Calu3 (cell line): ENCODE results near the gene MYOM1. TPM values are rescaled to one million over a fixed set of nuclear protein-coding genes. Genes with fewer than 3 reads are reported as not detected.

Source experiments
- BruUV-seq: library from RNA; stranded (reverse); fragments of 400-500 nt; replicated peaks from 2 replicates; lab custom pipeline; 2021; lab: Mats Ljungman, UMichigan
- CTCF ChIA-PET: fragments of 300-600 bp; sonication (Branson Sonifier 250); formaldehyde crosslinking; loops from one replicate; lab custom pipeline; 2022; ENCODE audit warnings: antibody characterized with exemption; lab: Charles Lee
- DNase-seq: peaks from one replicate; pipeline ENCODE4 v3.0.0; 2022
- H3K27ac Mint-ChIP-seq: one replicate; pipeline ENCODE4 v1.8.0; 2022; ENCODE audit warnings: mixed read lengths; ENCODE audit not compliant: unreplicated experiment
- H3K27me3 Mint-ChIP-seq: one replicate; pipeline ENCODE4 v1.8.0; 2022; ENCODE audit warnings: mixed read lengths; ENCODE audit not compliant: unreplicated experiment
- H3K36me3 Mint-ChIP-seq: one replicate; pipeline ENCODE4 v1.8.0; 2022; ENCODE audit warnings: mild to moderate bottlenecking, moderate library complexity, mixed read lengths; ENCODE audit not compliant: insufficient read depth, unreplicated experiment
- H3K4me1 Mint-ChIP-seq: one replicate; pipeline ENCODE4 v1.8.0; 2022; ENCODE audit warnings: mild to moderate bottlenecking, low read depth, mixed read lengths; ENCODE audit not compliant: unreplicated experiment
- H3K4me3 Mint-ChIP-seq: one replicate; pipeline ENCODE4 v1.8.0; 2022; ENCODE audit warnings: mild to moderate bottlenecking, low read depth, moderate library complexity, mixed read lengths; ENCODE audit not compliant: unreplicated experiment
- H3K9me3 Mint-ChIP-seq: one replicate; pipeline ENCODE4 v1.8.0; 2022; ENCODE audit warnings: low read depth, mixed read lengths; ENCODE audit not compliant: unreplicated experiment
- CTCF ChIP-seq: fragments of 200-600 bp; IDR thresholded peaks from one replicate; pipeline ENCODE4 v1.8.0; 2022; ENCODE audit warnings: antibody characterized with exemption; ENCODE audit not compliant: unreplicated experiment
- intact Hi-C: fragments of 100-400 bp; cut with micrococcal nuclease; formaldehyde crosslinking; loops from one replicate; pipeline ENCODE4 v1.10.0; 2022; ENCODE audit not compliant: unreplicated experiment
- total RNA-seq: library from RNA; stranded (reverse); gene quantifications from 2 replicates; pipeline ENCODE4 v1.2.3, GENCODE V29; 2022

MYOM1 gene
- total RNA-seq, 1 experiment from 2014 or later = 16.5 TPM

- intact Hi-C loops = no loop called here
- H3K27me3 Mint-ChIP-seq = no peaks in the 10 kb centered on the region
- no peaks in the 10 kb centered on the region for H3K9me3 Mint-ChIP-seq
- peak within 1 kb of the TSS; percentile 96 for H3K27ac Mint-ChIP-seq
- H3K4me1 Mint-ChIP-seq = peaks cover 60% of the 10 kb centered on the region
- H3K36me3 Mint-ChIP-seq = peaks cover 85% of the 10 kb centered on the region
- DNase-seq = peak; percentile 89
- H3K4me3 Mint-ChIP-seq = peak within 1 kb of the TSS; percentile 81
- CTCF ChIA-PET = no interaction called here
- no peak for TF ChIP-seq CTCF
- BruUV-seq = TSS peak; percentile 91
Measured at GRCh38 chr18:3261373-3262233, 41.8 kb upstream of the MYOM1 start, which contains the start of gene MYL12B. Gene MYL12B (plus strand): TSS chr18:3262133. CDS start chr18:3272899, 10,766 bp downstream.

- BruUV-seq = no TSS peak
- Mint-ChIP-seq H3K36me3 (peaks cover 87% of the 10 kb centered on the region), H3K27ac (peak overlapping the region; percentile 96), H3K4me3 (peak overlapping the region; percentile 81), H3K9me3 (no peaks in the 10 kb centered on the region), H3K4me1 (peaks cover 60% of the 10 kb centered on the region), H3K27me3 (no peaks in the 10 kb centered on the region)
- no peak for DNase-seq
- intact Hi-C loops = no loop called here
- TF ChIP-seq CTCF = no peak
- CTCF ChIA-PET = no interaction called here
Measured at GRCh38 chr18:3260995-3261372, 41.2 kb upstream of the MYOM1 start.

- TF ChIP-seq CTCF = no peak
- intact Hi-C loops = no loop called here
- no TSS peak for BruUV-seq
- DNase-seq = no peak
- Mint-ChIP-seq H3K27me3 (no peaks in the 10 kb centered on the region), H3K4me3 (no peak overlapping the region), H3K9me3 (no peaks in the 10 kb centered on the region), H3K27ac (peak overlapping the region; percentile 54), H3K4me1 (peaks cover 56% of the 10 kb centered on the region), H3K36me3 (peaks cover 93% of the 10 kb centered on the region)
- CTCF ChIA-PET = no interaction called here
Measured at GRCh38 chr18:3257627-3258120, 37.9 kb upstream of the MYOM1 start.

GRCh38 chr18:3256693-3257626, 37.2 kb upstream of the MYOM1 start:
- DNase-seq = no peak
- intact Hi-C loops = no loop called here
- TF ChIP-seq CTCF = no peak
- Mint-ChIP-seq H3K27me3 (no peaks in the 10 kb centered on the region), H3K4me3 (no peak overlapping the region), H3K27ac (peak overlapping the region; percentile 13), H3K9me3 (no peaks in the 10 kb centered on the region), H3K36me3 (peaks cover 87% of the 10 kb centered on the region), H3K4me1 (peaks cover 59% of the 10 kb centered on the region)
- BruUV-seq = no TSS peak
- CTCF ChIA-PET = interaction anchor here (0.7 kb wide), 1 partner anchor 9 kb away, joined by 3 read pairs; the partner anchor contains the start of gene MYL12A
